Gastroesophageal sphincter (tissue), 4 donors: ENCODE measurements around the gene SUV39H2. TPM values are rescaled to one million over a fixed set of nuclear protein-coding genes. Genes with fewer than 3 reads are reported as not detected.

Experiments
- ATAC-seq: fragments of 150-250 bp; one replicate; pipeline ENCODE4 v1.9.1; 2016; ENCODE audit warnings: mild to moderate bottlenecking, moderate library complexity
- H3K27ac ChIP-seq, 4 donors: fragments of 200-600 bp; sonication (generic) in 3 of 4; 1 replicate in 3 of 4; 2 replicates in 1 of 4; pipeline ENCODE4 v1.5.1; 2016 to 2019
- H3K27me3 ChIP-seq: fragments of 200-600 bp; sonication (generic); one replicate; pipeline ENCODE4 v1.5.1; 2019
- H3K36me3 ChIP-seq, 2 donors: fragments of 200-600 bp; sonication (generic); one replicate each; pipeline ENCODE4 v1.5.1; 2019; ENCODE audit warnings: control low read depth in 1 of 2
- H3K4me1 ChIP-seq, 3 donors: fragments of 200-600 bp; sonication (generic); 1 replicate in 2 of 3; 2 replicates in 1 of 3; pipeline ENCODE4 v1.5.1; 2016 to 2019; ENCODE audit warnings: control low read depth in 2 of 3
- H3K4me3 ChIP-seq, 2 donors: fragments of 200-600 bp; sonication (generic); one replicate each; pipeline ENCODE4 v1.5.1; 2019; ENCODE audit warnings: mild to moderate bottlenecking in 1 of 2, moderate library complexity in 1 of 2
- H3K9me3 ChIP-seq, 3 donors: fragments of 200-600 bp; sonication (generic); one replicate each; pipeline ENCODE4 v1.5.1; 2017 to 2019; ENCODE audit warnings: control low read depth in 2 of 3
- EP300 ChIP-seq: sonication (generic); formaldehyde crosslinking; IDR thresholded peaks from one replicate; pipeline ENCODE4 v1.6.1; 2017; ENCODE audit warnings: antibody characterized with exemption, mild to moderate bottlenecking
- POLR2A ChIP-seq, 2 donors: fragments of 450-650 bp; IDR thresholded peaks; one replicate each; pipeline ENCODE4 v1.6.1; 2017; ENCODE audit warnings: antibody characterized with exemption in 2 of 2, mild to moderate bottlenecking in 2 of 2, moderate library complexity in 1 of 2
- POLR2AphosphoS5 ChIP-seq: sonication (generic); formaldehyde crosslinking; IDR thresholded peaks from one replicate; pipeline ENCODE4 v1.6.1; 2017; ENCODE audit warnings: antibody characterized with exemption
- WGBS, 2 donors: methylation state at CpG; one replicate each; pipeline ENCODE4 v1.1.5; 2018; ENCODE audit warnings: low coverage in 1 of 2; 5-methylcytosine and 5-hydroxymethylcytosine counted together
- total RNA-seq, 4 donors: library from RNA; depleted of rRNA; stranded (reverse); fragments of >200 nt; gene quantifications; one replicate each; pipeline ENCODE4 v1.1.0, GENCODE V29; 2016
- TF ChIP-seq, protein P1 (sequence below), 4 experiments: fragments of 200-600 bp in 2 of 4; fragments of 450-650 bp in 2 of 4; sonication (generic) in 1 of 4; IDR thresholded peaks; one replicate each; pipeline ENCODE4 v1.5.1; 2017 to 2019; ENCODE audit warnings: antibody characterized with exemption in 4 of 4, mild to moderate bottlenecking in 2 of 4, moderate library complexity in 2 of 4

The SUV39H2 gene
- total RNA-seq, 4 donors from 2014 or later: 4.4 to 6.2 (median 5.1) TPM

- no peak for ATAC-seq
- no peaks in the 10 kb centered on the region for H3K9me3 ChIP-seq
- H3K27me3 ChIP-seq: no peaks in the 10 kb centered on the region
- WGBS, 2 donors: 80% methylated on average over 4 of the region's 15 CpGs; no CpG with 5 or more reads in 1 of the 2 donors
- peaks cover 0 to 66% of the 10 kb centered on the region in 2 donors for H3K36me3 ChIP-seq
- peaks cover 0 to 15% (median 6%) of the 10 kb centered on the region in 3 donors for H3K4me1 ChIP-seq
- no peak overlapping the region for H3K27ac ChIP-seq
- TF ChIP-seq POLR2AphosphoS5 (no peak), EP300 (no peak), POLR2A (IDR thresholded peaks at IDR 0.05) (no peak)
- TF ChIP-seq, protein P1, sequence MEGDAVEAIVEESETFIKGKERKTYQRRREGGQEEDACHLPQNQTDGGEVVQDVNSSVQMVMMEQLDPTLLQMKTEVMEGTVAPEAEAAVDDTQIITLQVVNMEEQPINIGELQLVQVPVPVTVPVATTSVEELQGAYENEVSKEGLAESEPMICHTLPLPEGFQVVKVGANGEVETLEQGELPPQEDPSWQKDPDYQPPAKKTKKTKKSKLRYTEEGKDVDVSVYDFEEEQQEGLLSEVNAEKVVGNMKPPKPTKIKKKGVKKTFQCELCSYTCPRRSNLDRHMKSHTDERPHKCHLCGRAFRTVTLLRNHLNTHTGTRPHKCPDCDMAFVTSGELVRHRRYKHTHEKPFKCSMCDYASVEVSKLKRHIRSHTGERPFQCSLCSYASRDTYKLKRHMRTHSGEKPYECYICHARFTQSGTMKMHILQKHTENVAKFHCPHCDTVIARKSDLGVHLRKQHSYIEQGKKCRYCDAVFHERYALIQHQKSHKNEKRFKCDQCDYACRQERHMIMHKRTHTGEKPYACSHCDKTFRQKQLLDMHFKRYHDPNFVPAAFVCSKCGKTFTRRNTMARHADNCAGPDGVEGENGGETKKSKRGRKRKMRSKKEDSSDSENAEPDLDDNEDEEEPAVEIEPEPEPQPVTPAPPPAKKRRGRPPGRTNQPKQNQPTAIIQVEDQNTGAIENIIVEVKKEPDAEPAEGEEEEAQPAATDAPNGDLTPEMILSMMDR (IDR thresholded peaks at IDR 0.05): no peak
- H3K4me3 ChIP-seq: no peak overlapping the region
These were observed 35.2 kb upstream of the SUV39H2 start for GRCh38 chr10:14843327-14843988.

DNA sequence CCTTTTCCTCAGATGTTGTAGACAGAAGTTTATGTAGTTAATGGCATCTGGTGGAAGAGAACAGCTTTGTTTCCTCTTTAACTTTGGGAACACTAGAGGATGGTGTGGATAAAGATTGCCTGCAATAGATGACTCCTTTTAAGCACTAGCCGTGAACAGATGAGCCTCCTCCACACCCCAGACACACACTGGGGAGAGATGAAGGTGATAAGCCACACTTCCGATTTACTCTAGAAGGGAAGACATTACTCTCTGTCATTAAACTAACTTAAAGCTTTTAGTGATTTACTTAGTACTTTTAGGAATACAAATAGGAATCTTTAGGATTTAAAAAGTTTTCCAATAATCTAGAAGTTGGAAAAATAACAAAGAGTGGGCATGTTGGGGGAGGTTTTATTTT is 33.7 kb upstream of the SUV39H2 start:
- 77% methylated on average over 2 of the region's 2 CpGs; no CpG with 5 or more reads in 1 of the 2 donors for WGBS, 2 donors
- Histone ChIP-seq H3K4me3 (no peak overlapping the region), H3K36me3 (peaks cover 0 to 79% of the 10 kb centered on the region in 2 donors), H3K9me3 (no peaks in the 10 kb centered on the region), H3K27me3 (no peaks in the 10 kb centered on the region), H3K27ac (no peak overlapping the region), H3K4me1 (peaks cover 0 to 3% (median 0%) of the 10 kb centered on the region in 3 donors)
- TF ChIP-seq, protein P1 (IDR thresholded peaks at IDR 0.05): no peak
- no peak for TF ChIP-seq POLR2A (IDR thresholded peaks at IDR 0.05)
- TF ChIP-seq POLR2AphosphoS5: no peak
- no peak for TF ChIP-seq EP300
- ATAC-seq: no peak

DNA sequence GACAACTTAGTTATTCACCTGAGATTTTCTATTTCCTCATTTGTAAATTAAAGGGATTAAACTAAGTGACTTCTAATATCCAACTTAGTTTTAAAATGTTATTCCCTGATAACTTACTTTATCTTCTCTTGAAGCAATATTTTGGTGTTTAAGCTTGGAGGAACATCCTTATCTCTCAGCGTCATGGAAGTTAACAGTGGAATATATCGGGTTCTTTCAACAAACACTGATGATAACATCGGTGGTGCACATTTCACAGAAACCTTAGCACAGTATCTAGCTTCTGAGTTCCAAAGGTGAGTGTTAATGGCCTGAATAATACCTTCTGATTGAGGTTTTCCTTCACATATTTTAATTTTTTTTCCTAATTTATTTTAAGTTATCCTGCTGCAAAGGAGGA is 26.4 kb upstream of the SUV39H2 start:
- Histone ChIP-seq H3K9me3 (no peaks in the 10 kb centered on the region), H3K4me1 (no peaks in the 10 kb centered on the region), H3K4me3 (no peak overlapping the region), H3K36me3 (peaks cover 0 to 72% of the 10 kb centered on the region in 2 donors), H3K27me3 (no peaks in the 10 kb centered on the region), H3K27ac (no peak overlapping the region)
- no peak for TF ChIP-seq EP300
- TF ChIP-seq, protein P1 (IDR thresholded peaks at IDR 0.05): no peak
- TF ChIP-seq POLR2AphosphoS5: no peak
- no peak for TF ChIP-seq POLR2A (IDR thresholded peaks at IDR 0.05)
- WGBS, 2 donors: 68 to 94% methylated on average over 3 of the region's 3 CpGs
- ATAC-seq: no peak

DNA sequence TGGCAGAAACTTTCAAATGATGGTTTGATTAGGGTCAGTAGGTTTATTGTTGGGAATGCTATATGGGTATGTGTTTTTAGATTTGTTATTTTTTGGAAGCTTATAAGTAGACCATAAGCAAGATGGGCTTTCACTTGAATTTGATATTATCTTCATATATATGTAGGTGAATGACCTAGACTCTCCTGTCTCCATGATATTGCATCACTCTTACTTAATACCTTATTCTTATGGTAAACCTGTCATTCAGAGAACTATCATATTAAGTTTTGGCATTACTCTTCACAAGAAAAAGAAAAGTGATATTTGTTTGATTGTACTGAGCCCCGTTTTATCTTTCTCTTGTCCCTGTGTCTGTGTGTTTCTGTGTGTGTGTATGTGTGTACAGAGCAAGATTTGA is 23.2 kb upstream of the SUV39H2 start:
- Histone ChIP-seq H3K27me3 (no peaks in the 10 kb centered on the region), H3K4me1 (no peaks in the 10 kb centered on the region), H3K36me3 (peaks cover 0 to 81% of the 10 kb centered on the region in 2 donors), H3K27ac (no peak overlapping the region), H3K9me3 (no peaks in the 10 kb centered on the region), H3K4me3 (no peak overlapping the region)
- TF ChIP-seq POLR2A (IDR thresholded peaks at IDR 0.05) (no peak), POLR2AphosphoS5 (no peak), EP300 (no peak)
- TF ChIP-seq, protein P1 (IDR thresholded peaks at IDR 0.05): no peak
- ATAC-seq: no peak
- WGBS, 2 donors: 87 to 89% methylated on average over 1 of the region's 1 CpG

DNA sequence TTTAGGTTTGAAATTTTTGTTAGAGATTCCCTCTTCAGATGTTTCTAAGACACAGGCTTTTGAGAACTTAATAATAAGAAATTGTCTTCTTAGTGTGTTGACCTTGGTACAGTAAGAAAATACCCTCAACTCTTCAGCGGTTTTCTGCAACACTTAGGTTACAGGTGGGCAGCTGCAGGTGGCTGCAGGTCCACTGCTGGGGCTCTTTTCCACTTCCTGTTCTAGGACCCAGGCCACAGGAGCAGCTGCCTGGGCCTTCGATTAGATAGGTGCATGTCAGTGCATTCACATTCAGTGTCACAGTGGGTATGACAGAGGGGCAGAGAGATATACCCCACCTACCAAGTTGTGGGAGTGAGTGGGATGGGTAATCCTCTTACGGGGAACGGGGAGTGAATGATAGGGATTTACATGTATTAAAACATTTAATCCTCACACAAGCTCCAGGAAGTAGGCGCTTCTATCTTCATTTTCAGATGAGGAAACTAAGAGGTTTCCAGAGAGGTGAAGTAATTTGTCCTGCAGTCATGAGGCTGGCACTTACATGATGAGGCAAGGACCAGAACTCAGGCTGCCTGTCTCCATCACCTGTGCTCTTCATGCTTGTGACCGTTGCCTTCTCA is 20.2 kb upstream of the SUV39H2 start:
- TF ChIP-seq POLR2AphosphoS5 (no peak), POLR2A (IDR thresholded peaks at IDR 0.05) (no peak), EP300 (no peak)
- TF ChIP-seq, protein P1 (IDR thresholded peaks at IDR 0.05): no peak
- Histone ChIP-seq H3K27me3 (no peaks in the 10 kb centered on the region), H3K4me1 (no peaks in the 10 kb centered on the region), H3K36me3 (peaks cover 0 to 81% of the 10 kb centered on the region in 2 donors), H3K4me3 (no peak overlapping the region), H3K27ac (no peak overlapping the region), H3K9me3 (no peaks in the 10 kb centered on the region)
- no peak for ATAC-seq
- WGBS, 2 donors: 90 to 97% methylated on average over 6 of the region's 6 CpGs
